Peyer's patch (tissue), 4 donors: ENCODE measurements around the gene NUDCD3.

Experiments
- POLR2A ChIP-seq, 2 donors: fragments of 450-650 bp; IDR thresholded peaks; one replicate each; pipeline ENCODE4 v1.5.1; 2017; ENCODE audit warnings: antibody characterized with exemption in 2 of 2, mild to moderate bottlenecking in 2 of 2, moderate library complexity in 2 of 2
- TF ChIP-seq, protein P1 (sequence below), 6 experiments: fragments of 450-650 bp in 4 of 6; fragments of 200-600 bp in 2 of 6; sonication (generic) in 1 of 6; IDR thresholded peaks; one replicate each; pipeline ENCODE4 v1.5.1; 2017 to 2019; ENCODE audit warnings: antibody characterized with exemption in 6 of 6, mild to moderate bottlenecking in 3 of 6, moderate library complexity in 1 of 6

DNA sequence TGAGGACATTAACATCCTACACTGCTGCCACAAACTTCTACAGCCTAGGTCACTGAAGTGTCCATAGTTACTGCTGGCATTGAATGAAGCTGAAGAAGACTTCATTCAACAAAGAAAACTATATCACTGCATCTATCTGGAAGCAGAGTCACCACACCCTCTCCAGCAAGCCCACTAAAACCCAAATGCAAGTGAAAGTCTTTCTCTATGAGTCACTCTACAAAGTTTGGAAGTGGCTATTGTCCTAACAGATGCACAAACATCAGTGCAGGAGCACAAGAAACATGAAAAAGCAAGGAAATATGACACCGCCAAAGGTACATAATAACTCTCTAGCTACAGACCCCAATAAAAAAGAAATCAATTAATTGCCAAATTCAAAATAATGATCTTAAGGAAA is 121.6 kb downstream of the NUDCD3 start:
- TF ChIP-seq, protein P1, sequence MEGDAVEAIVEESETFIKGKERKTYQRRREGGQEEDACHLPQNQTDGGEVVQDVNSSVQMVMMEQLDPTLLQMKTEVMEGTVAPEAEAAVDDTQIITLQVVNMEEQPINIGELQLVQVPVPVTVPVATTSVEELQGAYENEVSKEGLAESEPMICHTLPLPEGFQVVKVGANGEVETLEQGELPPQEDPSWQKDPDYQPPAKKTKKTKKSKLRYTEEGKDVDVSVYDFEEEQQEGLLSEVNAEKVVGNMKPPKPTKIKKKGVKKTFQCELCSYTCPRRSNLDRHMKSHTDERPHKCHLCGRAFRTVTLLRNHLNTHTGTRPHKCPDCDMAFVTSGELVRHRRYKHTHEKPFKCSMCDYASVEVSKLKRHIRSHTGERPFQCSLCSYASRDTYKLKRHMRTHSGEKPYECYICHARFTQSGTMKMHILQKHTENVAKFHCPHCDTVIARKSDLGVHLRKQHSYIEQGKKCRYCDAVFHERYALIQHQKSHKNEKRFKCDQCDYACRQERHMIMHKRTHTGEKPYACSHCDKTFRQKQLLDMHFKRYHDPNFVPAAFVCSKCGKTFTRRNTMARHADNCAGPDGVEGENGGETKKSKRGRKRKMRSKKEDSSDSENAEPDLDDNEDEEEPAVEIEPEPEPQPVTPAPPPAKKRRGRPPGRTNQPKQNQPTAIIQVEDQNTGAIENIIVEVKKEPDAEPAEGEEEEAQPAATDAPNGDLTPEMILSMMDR (IDR thresholded peaks at IDR 0.05), result no peak
- TF ChIP-seq POLR2A (IDR thresholded peaks at IDR 0.05), result no peak
